ENCODE measurements around the gene NAT14. TPM values are rescaled to one million over a fixed set of nuclear protein-coding genes. Genes with fewer than 3 reads are reported as not detected.

NAT14 gene
- total RNA-seq, 1 experiment from 2014 or later: 55.3 TPM

- ChIA-PET POLR2A (no interaction called here), RAD21 (ENCODE audit: low non-redundant PET in 1 of 2, low total read pairs in 2 of 2, uncharacterized antibody in 2 of 2, unreplicated experiment in 2 of 2) (no interaction called here), CTCF (interaction anchor here (2.0 kb wide), 1 partner anchor 9 kb away, joined by 5 read pairs; no protein-coding TSS in a partner anchor)
- Histone ChIP-seq H3K9ac (ENCODE audit: low read length) (no peak overlapping the region), H3K4me2 (ENCODE audit: low read length) (no peak overlapping the region), H2AFZ (ENCODE audit: low read depth, low read length, poor library complexity, severe bottlenecking) (no peak overlapping the region), H3K9me2 (ENCODE audit: insufficient read depth) (no peaks in the 10 kb centered on the region), H3K9me3 (ENCODE audit: control insufficient read depth in 1 of 2, insufficient read depth in 1 of 2, low read depth in 1 of 2, low read length in 2 of 2) (no peaks in the 10 kb centered on the region), H3K36me3 (ENCODE audit: control insufficient read depth in 1 of 2, insufficient read depth in 2 of 2, low read length in 2 of 2) (no peaks in the 10 kb centered on the region), H3K4me3 (replicated peaks in 1 of 2; ENCODE audit: low read depth in 1 of 2, low read length in 2 of 2) (no peak overlapping the region), H3K27ac (ENCODE audit: low read depth, low read length) (no peak overlapping the region), H3K27me3 (ENCODE audit: insufficient read depth, low read length) (no peaks in the 10 kb centered on the region), H4K20me1 (ENCODE audit: insufficient read depth) (no peaks in the 10 kb centered on the region), H3K4me1 (ENCODE audit: control insufficient read depth in 1 of 2, insufficient read depth in 2 of 2, low read length in 2 of 2) (peaks cover 0 to 8% of the 10 kb centered on the region in 2 experiments; a peak in 1 of 4 replicates), H3K79me2 (ENCODE audit: insufficient read depth, low read length) (no peaks in the 10 kb centered on the region)
- DNase-seq (ENCODE audit: low read depth, low spot score): no peak
- TF ChIP-seq ZBTB33 (IDR thresholded peaks at IDR 0.05; ENCODE audit: extremely low read depth, insufficient replicate concordance, low read length) (no peak), ZNF274 (IDR thresholded peaks at IDR 0.05; ENCODE audit: low read depth, low read length) (no peak), POLR2AphosphoS5 (IDR thresholded peaks at IDR 0.05; ENCODE audit: low read depth, low read length) (no peak), RAD21 (IDR thresholded peaks at IDR 0.05; ENCODE audit: low read depth) (no peak), SP1 (IDR thresholded peaks at IDR 0.05; ENCODE audit: low read depth) (no peak), ATF3 (IDR thresholded peaks at IDR 0.05) (no peak), CBX3 (IDR thresholded peaks at IDR 0.05; ENCODE audit: low read depth) (no peak)
- no TSS peak for BruUV-seq (replicated peaks)
- no peak for ATAC-seq
- intact Hi-C loops (cut with micrococcal nuclease): no loop called here
These were observed 9.3 kb downstream of the NAT14 start for GRCh38 chr19:55494172-55494761.
